ENCODE measurements around the gene SCGB1A1. TPM values are rescaled to one million over a fixed set of nuclear protein-coding genes. Genes with fewer than 3 reads are reported as not detected.

SCGB1A1 gene
- total and polyA plus RNA-seq, 2 donors (not counting 1 experiment from before 2014, with no cell fraction given), result not detected

GRCh38 chr11:62372871-62373270, 46.0 kb upstream of the SCGB1A1 start:
- no peaks in the 10 kb centered on the region for H3K27me3 ChIP-seq (replicated peaks in 1 of 4; ENCODE audit: control extremely low read depth in 1 of 4, control insufficient read depth in 3 of 4, insufficient read depth in 4 of 4, low read length in 3 of 4)
- H3K9me3 ChIP-seq (ENCODE audit: control extremely low read depth in 1 of 3, control insufficient read depth in 2 of 3, insufficient read depth in 1 of 3, low read length in 2 of 3), result no peaks in the 10 kb centered on the region
- DNase-seq (no peak), ATAC-seq (ENCODE audit: low read depth) (no peak)
- H3K4me3 Mint-ChIP-seq, result no peak overlapping the region
- no peak overlapping the region for H3K27ac Mint-ChIP-seq
- H3K79me2 ChIP-seq (ENCODE audit: control insufficient read depth, insufficient read depth, low read length), result no peaks in the 10 kb centered on the region
- H3K27me3 Mint-ChIP-seq, result no peaks in the 10 kb centered on the region
- H3K4me2 ChIP-seq (replicated peaks; ENCODE audit: low read depth, low read length, poor library complexity, severe bottlenecking), result no peak overlapping the region
- 90% methylated on average over 4 of the region's 6 CpGs for WGBS (ENCODE audit: insufficient coverage)
- peaks cover 0 to 2% of the 10 kb centered on the region in 2 donors for H3K4me1 ChIP-seq (ENCODE audit: control insufficient read depth in 2 of 2, insufficient read depth in 2 of 2, low read length in 2 of 2)
- no peaks in the 10 kb centered on the region for H4K20me1 ChIP-seq (ENCODE audit: control insufficient read depth, insufficient read depth, low read length, poor library complexity, severe bottlenecking)
- ChIA-PET CTCF (interaction anchor here (1.6 to 2.4 kb wide), 3 partner anchors 9 to 32 kb away, joined by 5 to 9 read pairs (median 8); no protein-coding TSS in a partner anchor), POLR2A (no interaction called here)
- no peaks in the 10 kb centered on the region for H3K4me1 Mint-ChIP-seq
- intact Hi-C loops (cut with micrococcal nuclease), result no loop called here
- no peak overlapping the region for H2AFZ ChIP-seq (ENCODE audit: insufficient read depth, low read depth, low read length, poor library complexity, severe bottlenecking)
- no peaks in the 10 kb centered on the region for H3K36me3 ChIP-seq (replicated peaks in 1 of 2; ENCODE audit: control extremely low read depth in 1 of 2, control insufficient read depth in 1 of 2, extremely low read depth in 1 of 2, insufficient read depth in 2 of 2, low read length in 1 of 2)
- H3K9me3 Mint-ChIP-seq (ENCODE audit: insufficient read depth), result no peaks in the 10 kb centered on the region
- no peak overlapping the region for H3K9ac ChIP-seq (ENCODE audit: low read length)
- TF ChIP-seq, protein P1, sequence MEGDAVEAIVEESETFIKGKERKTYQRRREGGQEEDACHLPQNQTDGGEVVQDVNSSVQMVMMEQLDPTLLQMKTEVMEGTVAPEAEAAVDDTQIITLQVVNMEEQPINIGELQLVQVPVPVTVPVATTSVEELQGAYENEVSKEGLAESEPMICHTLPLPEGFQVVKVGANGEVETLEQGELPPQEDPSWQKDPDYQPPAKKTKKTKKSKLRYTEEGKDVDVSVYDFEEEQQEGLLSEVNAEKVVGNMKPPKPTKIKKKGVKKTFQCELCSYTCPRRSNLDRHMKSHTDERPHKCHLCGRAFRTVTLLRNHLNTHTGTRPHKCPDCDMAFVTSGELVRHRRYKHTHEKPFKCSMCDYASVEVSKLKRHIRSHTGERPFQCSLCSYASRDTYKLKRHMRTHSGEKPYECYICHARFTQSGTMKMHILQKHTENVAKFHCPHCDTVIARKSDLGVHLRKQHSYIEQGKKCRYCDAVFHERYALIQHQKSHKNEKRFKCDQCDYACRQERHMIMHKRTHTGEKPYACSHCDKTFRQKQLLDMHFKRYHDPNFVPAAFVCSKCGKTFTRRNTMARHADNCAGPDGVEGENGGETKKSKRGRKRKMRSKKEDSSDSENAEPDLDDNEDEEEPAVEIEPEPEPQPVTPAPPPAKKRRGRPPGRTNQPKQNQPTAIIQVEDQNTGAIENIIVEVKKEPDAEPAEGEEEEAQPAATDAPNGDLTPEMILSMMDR (IDR thresholded peaks at IDR 0.05), result no peak
- TF ChIP-seq EZH2 (IDR thresholded peaks at IDR 0.05; ENCODE audit: borderline replicate concordance, insufficient read depth, low read depth, low read length, poor library complexity, severe bottlenecking), result no peak
- H3K4me3 ChIP-seq (ENCODE audit: control extremely low read depth in 1 of 5, extremely low read depth in 1 of 5, insufficient read depth in 1 of 5, low read depth in 2 of 5, low read length in 4 of 5), result no peak overlapping the region
- H3K27ac ChIP-seq (ENCODE audit: low read length in 2 of 2), result no peak overlapping the region

DNA sequence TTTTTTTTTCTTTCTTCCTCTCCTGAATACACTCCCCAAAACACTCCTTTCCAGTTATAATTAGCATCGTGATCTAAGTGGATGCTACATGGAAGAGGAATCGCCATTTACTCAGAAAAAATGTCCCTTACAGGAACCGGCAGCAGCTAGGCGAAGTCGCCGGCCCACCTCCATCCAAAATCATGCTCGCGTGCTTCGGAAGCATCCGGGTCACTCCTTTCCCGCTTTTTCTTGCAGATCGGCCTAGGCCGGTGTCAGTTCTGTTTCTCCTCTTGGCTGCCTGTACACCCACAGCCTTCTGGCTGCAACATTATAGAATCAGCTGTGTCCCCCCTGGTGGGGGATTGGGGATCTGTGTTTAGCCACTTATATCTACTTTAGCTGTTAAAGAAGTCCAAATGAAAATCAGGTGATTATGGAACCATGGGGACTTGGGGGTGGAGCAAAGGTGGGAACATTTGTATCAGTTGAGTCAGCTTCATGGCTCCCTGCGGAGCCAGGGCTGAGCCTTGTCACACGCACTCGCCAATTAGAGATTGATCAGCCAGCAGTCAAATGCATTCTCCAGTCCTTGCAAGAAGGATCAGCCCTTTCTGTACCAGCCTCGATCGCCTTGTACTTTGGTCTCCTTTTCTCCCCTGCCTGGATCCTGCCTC, 45.2 kb upstream of the SCGB1A1 start:
- Histone ChIP-seq H3K36me3 (replicated peaks in 1 of 2; ENCODE audit: control extremely low read depth in 1 of 2, control insufficient read depth in 1 of 2, extremely low read depth in 1 of 2, insufficient read depth in 2 of 2, low read length in 1 of 2) (no peaks in the 10 kb centered on the region), H3K9ac (ENCODE audit: low read length) (no peak overlapping the region), H3K79me2 (ENCODE audit: control insufficient read depth, insufficient read depth, low read length) (no peaks in the 10 kb centered on the region), H3K4me2 (replicated peaks; ENCODE audit: low read depth, low read length, poor library complexity, severe bottlenecking) (no peak overlapping the region), H3K27me3 (replicated peaks in 1 of 4; ENCODE audit: control extremely low read depth in 1 of 4, control insufficient read depth in 3 of 4, insufficient read depth in 4 of 4, low read length in 3 of 4) (no peaks in the 10 kb centered on the region), H3K4me1 (ENCODE audit: control insufficient read depth in 2 of 2, insufficient read depth in 2 of 2, low read length in 2 of 2) (peaks cover 0 to 2% of the 10 kb centered on the region in 2 donors), H3K27ac (ENCODE audit: low read length in 2 of 2) (no peak overlapping the region), H2AFZ (ENCODE audit: insufficient read depth, low read depth, low read length, poor library complexity, severe bottlenecking) (no peak overlapping the region), H3K4me3 (ENCODE audit: control extremely low read depth in 1 of 5, extremely low read depth in 1 of 5, insufficient read depth in 1 of 5, low read depth in 2 of 5, low read length in 4 of 5) (no peak overlapping the region), H4K20me1 (ENCODE audit: control insufficient read depth, insufficient read depth, low read length, poor library complexity, severe bottlenecking) (no peaks in the 10 kb centered on the region), H3K9me3 (ENCODE audit: control extremely low read depth in 1 of 3, control insufficient read depth in 2 of 3, insufficient read depth in 1 of 3, low read length in 2 of 3) (no peaks in the 10 kb centered on the region)
- Mint-ChIP-seq H3K9me3 (ENCODE audit: insufficient read depth) (no peaks in the 10 kb centered on the region), H3K4me1 (no peaks in the 10 kb centered on the region), H3K27ac (no peak overlapping the region), H3K4me3 (no peak overlapping the region), H3K27me3 (no peaks in the 10 kb centered on the region)
- POLR2A ChIA-PET, result no interaction called here
- ATAC-seq (ENCODE audit: low read depth), result no peak
- 97% methylated on average over 10 of the region's 18 CpGs for WGBS (ENCODE audit: insufficient coverage)
- intact Hi-C loops (cut with micrococcal nuclease), result no loop called here
- DNase-seq, result no peak
- CTCF ChIA-PET, result interaction anchor here (1.0 to 5.5 kb wide), 4 partner anchors 8 to 35 kb away, joined by 4 to 38 read pairs (median 6); partner anchors contain the start of gene ASRGL1
- TF ChIP-seq, protein P1 (IDR thresholded peaks at IDR 0.05), result no peak
- TF ChIP-seq EZH2 (IDR thresholded peaks at IDR 0.05; ENCODE audit: borderline replicate concordance, insufficient read depth, low read depth, low read length, poor library complexity, severe bottlenecking), result no peak

Measured in B cell (primary cell).